T-helper 1 cell treated with Interleukin-12 subunit alpha and Interleukin-12 subunit beta and Interleukin-4 antibody, amounts not matched to agents 30 ng/mL and 1 ng/mL, for 36 hours (primary cell): Measurements from ENCODE around the gene ITGAX. TPM values are rescaled to one million over a fixed set of nuclear protein-coding genes. Genes with fewer than 3 reads are reported as not detected.
"Not testable (repeated sequence)": the region's sequence is repeated elsewhere in the genome, so short reads cannot be mapped to it uniquely, and the experiment has no call there.

Source experiments
- intact Hi-C: fragments of 100-400 bp; cut with micrococcal nuclease; formaldehyde crosslinking; loops from one replicate; pipeline ENCODE4 v1.15.1; 2024
- total RNA-seq: library from RNA; stranded (reverse); gene quantifications from 2 replicates; pipeline ENCODE4 v1.2.3, GENCODE V29; 2022

Gene ITGAX
- total RNA-seq: 137 and 142 TPM in 2 replicates

- intact Hi-C loops: loop anchor here (1.0 to 10.0 kb wide), 15 partner anchors 24 to 522 kb away; partner anchors contain the start of genes FUS, SETD1A, STX4 and ZNF843
These were observed at the start of gene ITGAX for GRCh38 chr16:31354394-31355291. TSS of gene ITGAX (plus strand) at chr16:31355176. CDS start at chr16:31355255, 79 bp downstream.

- intact Hi-C loops: no loop called here
These were observed 49.8 kb upstream of the ITGAX start for GRCh38 chr16:31305219-31305618.

- intact Hi-C loops: not testable (repeated sequence)
These were observed 46.6 kb upstream of the ITGAX start for GRCh38 chr16:31308381-31308780.

- intact Hi-C loops: no loop called here
These were observed 32.5 kb upstream of the ITGAX start for GRCh38 chr16:31322500-31322899.

GRCh38 chr16:31323959-31324629, 30.9 kb upstream of the ITGAX start:
- intact Hi-C loops: no loop called here

GRCh38 chr16:31325171-31325570, 29.8 kb upstream of the ITGAX start:
- intact Hi-C loops: no loop called here

GRCh38 chr16:31327646-31328225, 27.2 kb upstream of the ITGAX start:
- intact Hi-C loops: no loop called here

GRCh38 chr16:31328322-31329052, 26.5 kb upstream of the ITGAX start:
- intact Hi-C loops: no loop called here

- intact Hi-C loops: loop anchor here (2.0 to 10.0 kb wide), 3 partner anchors 25 to 112 kb away; partner anchors contain the start of genes ITGAX and ZNF843
These were observed 25.1 kb upstream of the ITGAX start for GRCh38 chr16:31329671-31330552.

- intact Hi-C loops: loop anchor here (2.0 to 10.0 kb wide), 3 partner anchors 24 to 112 kb away; partner anchors contain the start of genes ITGAX and ZNF843
These were observed 24.5 kb upstream of the ITGAX start for GRCh38 chr16:31330553-31330890.

GRCh38 chr16:31331141-31331764, 23.7 kb upstream of the ITGAX start:
- intact Hi-C loops: loop anchor here (2.0 to 10.0 kb wide), 3 partner anchors 24 to 111 kb away; partner anchors contain the start of genes ITGAX and ZNF843

- intact Hi-C loops: loop anchor here (2.0 to 10.0 kb wide), 3 partner anchors 23 to 110 kb away; partner anchors contain the start of genes ITGAX and ZNF843
These were observed 23.1 kb upstream of the ITGAX start for GRCh38 chr16:31331807-31332301.

GRCh38 chr16:31332544-31332943, 22.4 kb upstream of the ITGAX start:
- intact Hi-C loops: loop anchor here (5.0 to 10.0 kb wide), 2 partner anchors 52 to 110 kb away; partner anchors contain the start of gene ZNF843

- intact Hi-C loops: loop anchor here (1.0 to 10.0 kb wide), 3 partner anchors 51 to 132 kb away; partner anchors contain the start of genes PYCARD and ZNF843
These were observed 21.0 kb upstream of the ITGAX start for GRCh38 chr16:31333686-31334649.

GRCh38 chr16:31334934-31335333, 20.0 kb upstream of the ITGAX start:
- intact Hi-C loops: loop anchor here (5.0 to 10.0 kb wide), 2 partner anchors 50 to 107 kb away; partner anchors contain the start of gene ZNF843

GRCh38 chr16:31335431-31335830, 19.5 kb upstream of the ITGAX start:
- intact Hi-C loops: loop anchor here (10.0 kb wide), 1 partner anchor 49 kb away; no protein-coding TSS in a partner anchor

GRCh38 chr16:31338166-31338685, 16.8 kb upstream of the ITGAX start:
- intact Hi-C loops: loop anchor here (10.0 kb wide), 1 partner anchor 47 kb away; no protein-coding TSS in a partner anchor
